MV-4-11 (cell line): ENCODE measurements around the gene VCL.
A peak's percentile ranks its signal among the peaks of the same experiment; 100 is the strongest.
"Not testable (repeated sequence)": the region's sequence is repeated elsewhere in the genome, so short reads cannot be mapped to it uniquely, and the experiment has no call there.

Source experiments
- DNase-seq: peaks from one replicate; lab custom pipeline; 2025; lab: John Stamatoyannopoulos, UW

The VCL gene

DNA sequence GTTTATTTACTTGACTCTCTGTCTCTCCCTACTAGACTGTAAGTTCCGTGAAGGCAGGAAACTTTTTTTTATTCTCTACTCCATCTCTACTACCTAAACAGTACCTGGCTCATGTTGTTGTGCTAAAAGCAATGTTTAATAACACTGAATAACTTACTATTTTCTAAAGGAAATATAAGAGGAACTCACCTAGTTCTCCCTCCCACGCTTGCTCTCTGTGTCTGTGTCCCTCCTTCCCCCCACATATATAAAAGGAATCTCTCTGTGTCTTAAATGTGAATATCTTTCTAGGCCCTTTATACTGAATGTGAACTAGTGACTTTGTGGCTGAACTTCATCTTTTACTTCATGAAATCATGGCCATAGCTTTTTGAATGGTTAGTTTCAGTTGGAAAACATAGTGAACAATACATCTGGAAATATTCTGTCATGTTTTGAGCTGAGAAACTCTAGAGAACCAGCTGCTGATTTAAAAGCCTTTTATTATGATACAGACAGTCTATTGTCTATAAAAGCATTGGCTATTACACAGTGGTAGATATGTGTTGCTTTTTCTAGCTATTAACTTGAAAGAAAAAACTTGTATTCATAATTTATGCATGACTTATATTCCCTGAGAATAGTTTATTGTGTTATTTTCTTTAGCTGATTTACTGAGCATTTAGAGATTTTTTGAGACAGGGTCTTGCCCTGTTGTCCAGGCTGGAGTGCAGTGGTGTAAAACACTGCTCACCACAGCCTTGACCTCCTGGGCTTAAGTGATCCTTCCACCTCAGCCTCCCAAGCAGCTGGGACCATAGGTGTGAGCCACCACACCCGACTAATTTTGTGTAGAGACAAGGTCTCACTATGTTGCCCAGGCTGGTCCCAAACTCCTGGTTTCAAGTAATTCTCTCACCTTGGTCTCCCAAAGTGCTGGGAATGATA, 42.5 kb downstream of the VCL start:
- DNase-seq: no peak

DNA sequence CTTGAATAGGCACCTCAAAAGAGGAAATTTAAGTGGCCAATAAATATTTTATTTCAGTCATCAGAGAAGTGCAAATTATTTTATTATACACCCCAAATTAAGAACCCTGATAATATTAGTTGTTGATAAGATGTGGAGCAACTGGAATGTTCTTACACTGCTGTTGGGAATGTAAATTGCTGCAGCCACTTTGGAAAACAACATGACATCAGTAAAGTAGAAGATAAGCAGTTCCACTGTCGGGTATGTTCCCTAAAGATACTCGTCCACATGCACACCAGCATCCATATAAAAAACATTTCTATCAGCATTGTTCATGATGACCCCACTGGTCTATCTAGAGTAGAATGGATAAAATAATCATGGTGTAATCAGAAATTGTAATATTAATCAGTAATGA, 46.5 kb downstream of the VCL start:
- DNase-seq: no peak

DNA sequence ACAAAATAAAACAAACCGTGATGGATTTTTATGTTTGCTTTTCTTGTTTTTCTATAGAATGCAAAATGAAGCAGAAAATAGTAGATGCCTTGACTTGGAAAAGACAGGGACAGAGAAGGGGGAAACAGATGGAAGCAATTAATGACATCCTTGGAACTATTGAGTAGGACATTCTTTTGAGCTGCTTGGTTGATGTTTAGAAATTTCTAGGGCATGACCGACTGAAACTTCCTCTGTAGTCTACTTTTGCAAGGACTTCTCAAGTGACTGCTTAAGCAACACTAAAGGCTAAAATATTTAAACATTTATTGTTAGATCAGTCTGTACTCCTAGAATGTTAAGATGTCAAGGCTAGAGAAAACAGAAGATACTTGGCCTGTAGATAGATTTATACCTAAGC, 49.4 kb downstream of the VCL start:
- DNase-seq: peak; percentile 55

DNA sequence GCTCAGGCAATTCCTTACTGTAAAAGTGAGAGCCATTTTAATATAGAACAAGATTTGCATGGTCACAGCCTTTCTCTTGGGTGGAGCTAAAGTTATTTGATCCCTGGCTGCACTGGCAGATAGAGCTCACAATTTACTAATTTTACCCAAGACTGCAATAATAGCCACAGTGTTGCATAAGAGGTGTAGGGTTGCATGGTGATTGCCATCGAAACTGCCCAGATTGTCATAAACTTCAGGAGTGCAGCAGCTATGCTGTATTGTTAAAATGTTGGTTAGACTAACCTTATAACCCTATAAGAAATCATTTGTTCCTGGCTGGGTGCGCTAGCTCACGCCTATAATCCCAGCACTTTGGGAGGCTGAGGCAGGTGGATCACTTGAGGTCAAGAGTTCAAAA, 50.0 kb downstream of the VCL start:
- DNase-seq: peak; percentile 92

DNA sequence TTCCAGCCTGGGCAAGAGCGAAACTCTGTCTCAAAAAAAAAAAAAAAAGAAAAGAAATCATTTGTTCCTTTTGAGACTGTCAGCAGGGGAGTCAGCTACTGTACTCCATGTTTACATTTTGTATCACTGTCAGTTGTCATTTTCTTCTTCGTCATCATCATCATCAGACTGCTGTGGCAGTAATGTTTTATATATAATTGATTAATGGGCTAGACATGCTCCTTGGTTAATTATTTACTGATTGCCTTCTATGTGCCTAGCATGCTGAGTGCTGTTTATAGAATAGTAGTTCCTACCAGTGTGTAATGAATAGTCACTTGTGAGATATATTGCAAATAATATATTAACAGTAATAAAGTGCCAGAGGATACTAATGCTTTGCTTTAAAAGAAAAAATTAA, 50.5 kb downstream of the VCL start:
- no peak for DNase-seq

DNA sequence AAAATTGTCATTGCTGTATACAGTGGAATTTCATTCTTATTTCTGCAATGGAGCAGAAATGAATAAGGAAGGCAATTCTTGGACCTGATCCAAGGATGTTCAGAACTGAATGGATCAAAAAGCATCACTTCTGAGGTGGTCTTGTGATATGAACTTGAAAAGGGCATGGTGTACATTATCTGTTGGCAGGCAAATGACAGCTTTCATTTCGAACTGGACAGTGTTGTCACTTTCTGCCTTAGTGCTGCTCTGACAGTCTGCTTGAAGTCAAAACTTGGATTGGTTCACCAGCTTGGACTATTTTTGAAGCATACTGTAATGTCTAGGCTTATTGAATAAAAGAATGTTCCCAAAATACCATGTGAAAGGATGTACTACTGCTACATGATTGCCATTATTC, 52.0 kb downstream of the VCL start:
- DNase-seq: no peak

DNA sequence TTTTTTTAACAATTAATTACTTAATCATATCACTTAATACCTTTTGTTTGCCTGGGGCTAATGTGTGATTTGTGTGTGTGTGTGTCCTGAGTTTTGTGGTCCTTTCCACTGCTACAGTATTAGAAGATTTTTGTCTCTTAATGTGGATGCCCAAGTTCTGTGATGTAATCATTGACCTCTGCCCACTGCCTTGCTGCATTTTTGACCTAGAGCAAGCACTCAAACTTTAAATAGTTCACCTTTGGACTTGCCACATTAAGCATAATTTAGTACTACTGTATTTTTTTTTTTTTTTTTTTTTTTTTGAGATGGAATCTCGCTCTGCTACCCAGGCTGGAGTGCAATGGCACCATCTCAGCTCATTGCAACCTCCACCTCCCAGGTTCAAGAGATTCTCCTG, 52.7 kb downstream of the VCL start:
- DNase-seq: no peak

DNA sequence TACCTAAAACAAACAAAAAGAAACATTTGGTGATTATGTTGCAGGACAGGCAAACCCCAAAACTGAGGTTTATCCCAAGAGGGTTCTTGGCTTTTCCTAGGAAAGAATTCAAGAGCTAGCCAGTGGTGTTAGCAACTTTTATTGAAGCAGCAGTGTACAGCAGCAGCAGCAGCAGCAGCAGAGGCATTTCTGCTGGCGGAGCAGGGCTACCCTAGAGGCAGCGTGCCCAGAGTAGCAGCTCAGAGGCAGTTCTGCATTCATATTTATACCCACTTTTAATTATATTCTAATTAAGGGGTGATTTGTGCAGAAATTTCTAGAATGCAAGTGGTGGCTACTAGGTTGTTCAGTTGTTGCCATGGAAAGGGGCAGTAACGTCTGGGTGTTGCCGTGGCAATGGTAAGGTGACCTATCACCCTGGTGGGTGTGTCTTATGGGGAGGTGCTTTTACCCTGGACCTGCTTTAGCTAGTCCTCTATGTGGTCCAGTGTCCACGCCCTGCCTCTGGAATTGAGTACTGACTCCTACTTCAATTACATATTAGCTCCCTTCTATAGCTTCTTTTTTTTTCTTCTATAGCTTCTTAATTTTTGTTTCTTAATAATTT, 53.9 kb downstream of the VCL start:
- DNase-seq: no peak

DNA sequence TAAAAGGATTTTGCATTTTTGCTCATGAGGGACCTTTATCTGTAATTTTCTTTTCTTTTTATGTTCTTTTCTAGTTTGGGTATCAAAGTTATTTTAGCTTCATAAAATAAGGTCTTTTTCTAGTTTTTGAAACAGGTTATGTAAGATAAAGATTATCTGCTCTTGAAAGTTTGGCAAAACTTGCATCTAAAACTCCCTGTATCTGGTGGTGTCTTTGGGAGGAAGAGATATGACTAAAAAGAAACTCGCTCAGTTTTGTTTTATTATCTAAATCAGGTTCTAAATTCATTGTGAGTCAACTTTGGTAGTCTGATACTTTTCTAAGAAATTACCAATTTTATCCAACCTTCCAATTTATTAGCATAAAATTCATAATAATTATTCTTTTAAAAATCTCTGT, 55.1 kb downstream of the VCL start:
- DNase-seq: no peak

DNA sequence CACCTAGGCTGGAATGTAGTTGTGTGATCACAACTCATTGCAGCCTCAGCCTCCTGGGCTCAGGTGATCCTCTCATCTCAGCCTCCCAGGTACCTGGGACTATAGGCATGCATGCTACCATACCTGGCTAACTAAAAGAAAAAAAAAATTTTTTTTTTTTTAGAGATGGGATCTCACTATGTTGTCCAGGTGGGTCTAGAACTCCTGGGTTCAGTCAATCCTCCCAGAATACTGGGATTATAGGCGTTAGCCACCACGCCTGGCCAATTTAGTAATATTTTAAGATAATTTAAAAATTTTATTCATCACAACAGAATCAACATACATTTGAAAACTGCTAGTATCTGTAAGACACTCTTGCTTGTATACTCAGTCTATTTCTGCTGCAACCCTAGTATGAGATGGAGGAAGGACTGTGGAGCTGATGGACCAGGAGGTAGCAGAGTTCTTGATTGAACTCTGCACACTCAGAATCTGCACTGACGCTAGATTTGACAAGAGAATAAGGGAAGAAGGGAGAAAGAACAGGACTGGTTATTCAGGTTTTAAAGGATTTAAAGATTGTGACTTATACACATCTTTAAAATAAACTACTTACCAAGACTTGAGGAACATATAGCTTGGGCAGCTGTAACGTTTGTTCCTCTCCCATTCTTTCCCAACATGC, 57.6 kb downstream of the VCL start:
- no peak for DNase-seq

DNA sequence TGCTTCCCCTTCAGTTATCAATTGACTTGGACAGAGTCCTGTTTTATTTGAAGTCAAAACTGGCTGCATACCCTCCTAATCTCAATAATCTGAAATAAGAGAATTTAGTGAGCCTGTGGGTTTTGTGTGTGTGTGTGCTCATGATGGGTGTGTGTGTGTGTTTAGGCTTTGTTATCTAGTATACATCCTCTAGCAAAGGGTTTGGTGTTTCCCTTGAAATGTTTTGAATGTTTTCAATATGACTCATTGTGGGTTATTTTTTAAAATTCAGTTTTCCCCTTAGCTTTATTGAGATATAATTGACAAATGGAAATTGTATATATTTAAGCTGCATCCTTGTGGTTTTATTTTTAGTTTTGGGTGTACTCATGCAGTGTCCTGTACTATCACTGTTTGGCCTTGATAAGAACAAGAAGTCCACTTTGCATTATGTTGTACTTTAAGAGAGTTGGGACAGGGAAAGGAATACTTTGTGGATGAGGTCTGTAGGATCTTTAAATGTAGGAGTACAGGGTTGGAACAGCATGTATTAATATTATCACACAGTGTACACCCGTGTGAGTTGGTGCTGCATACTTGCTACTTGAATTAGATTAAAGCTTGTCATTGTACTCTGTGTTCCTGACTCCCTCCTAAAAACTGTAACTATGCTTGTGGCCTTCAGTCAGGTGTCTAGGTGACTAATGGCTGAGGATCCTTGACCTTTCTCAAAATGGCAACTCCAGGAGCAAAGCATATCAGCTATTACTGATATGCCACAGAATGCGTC, 58.3 kb downstream of the VCL start:
- DNase-seq: peak; percentile 61

DNA sequence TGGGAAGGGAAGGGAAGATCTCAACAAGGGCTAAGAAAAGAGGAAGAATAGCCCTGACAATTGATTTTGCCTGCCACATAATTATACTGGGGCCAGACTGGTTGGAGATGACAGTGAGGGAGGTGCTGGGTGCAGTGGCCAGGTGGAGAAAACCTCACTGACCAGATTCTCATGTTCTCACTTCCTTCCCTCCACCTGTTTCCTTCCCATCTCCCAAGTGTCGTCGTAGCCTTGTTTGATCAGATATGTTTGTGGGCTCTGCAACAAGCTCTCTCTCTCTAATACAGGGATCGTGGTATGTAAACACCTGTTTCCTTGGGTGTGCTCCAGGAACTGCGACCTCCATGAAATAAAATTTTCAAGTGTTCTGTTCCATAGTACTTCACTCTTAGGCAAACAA, 60.2 kb downstream of the VCL start:
- peak; percentile 41 for DNase-seq

DNA sequence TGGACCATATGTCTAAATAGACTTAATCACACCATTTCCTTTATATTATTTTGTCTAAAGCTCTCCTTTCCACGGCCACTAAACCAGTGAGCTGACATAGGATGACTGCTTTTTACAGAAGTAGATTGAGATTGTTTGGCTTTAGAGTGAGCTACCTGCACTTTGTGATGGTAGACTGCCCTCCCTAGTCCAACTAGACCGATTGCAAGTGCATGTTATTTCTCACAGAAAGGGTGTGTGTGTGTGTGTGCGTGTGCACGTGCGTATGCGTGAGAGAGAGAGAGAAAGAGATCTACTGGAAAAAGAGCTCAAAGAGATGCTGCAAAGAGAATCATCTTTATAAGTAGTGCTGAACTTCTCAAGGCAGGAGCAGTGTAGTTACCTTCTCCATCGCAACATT, 60.7 kb downstream of the VCL start:
- peak; percentile 57 for DNase-seq

DNA sequence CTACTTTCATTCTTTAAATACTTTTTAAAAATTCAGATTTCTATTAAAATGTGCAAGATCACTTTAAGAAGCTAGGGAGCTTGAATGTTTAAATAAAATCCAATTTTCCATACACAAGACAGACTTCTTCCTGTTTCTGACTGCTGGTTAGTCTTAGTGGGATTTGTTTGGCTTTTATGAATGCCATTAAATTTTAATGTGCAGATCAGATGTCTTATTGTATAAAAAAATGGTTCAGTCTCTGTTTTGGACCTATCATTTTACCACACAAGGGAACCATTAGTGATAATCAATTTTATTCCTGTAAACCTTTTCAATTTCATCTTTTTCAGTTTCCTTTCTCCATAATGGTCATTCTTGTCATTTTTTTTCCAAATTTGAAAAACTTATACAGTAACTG, 63.2 kb downstream of the VCL start:
- DNase-seq: no peak

DNA sequence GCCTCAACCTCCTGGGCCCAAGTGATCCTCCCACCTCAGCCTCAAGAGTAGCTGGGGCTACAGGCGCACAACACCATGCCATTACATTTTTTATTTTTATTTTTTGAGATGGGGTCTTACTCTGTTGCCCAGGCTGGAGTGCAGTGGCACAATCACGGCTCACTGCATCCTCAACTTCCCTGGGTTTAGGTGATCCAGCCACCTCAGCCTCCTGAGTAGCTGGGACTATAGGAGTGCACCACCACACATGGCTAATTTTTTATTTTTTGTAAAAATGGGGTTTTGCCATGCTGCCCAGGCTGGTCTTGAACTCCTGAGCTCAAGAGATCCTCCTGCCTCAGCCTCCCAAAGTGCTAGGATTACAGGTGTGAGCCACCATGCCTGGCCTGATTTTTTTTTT, 64.1 kb downstream of the VCL start:
- not testable (repeated sequence) for DNase-seq

DNA sequence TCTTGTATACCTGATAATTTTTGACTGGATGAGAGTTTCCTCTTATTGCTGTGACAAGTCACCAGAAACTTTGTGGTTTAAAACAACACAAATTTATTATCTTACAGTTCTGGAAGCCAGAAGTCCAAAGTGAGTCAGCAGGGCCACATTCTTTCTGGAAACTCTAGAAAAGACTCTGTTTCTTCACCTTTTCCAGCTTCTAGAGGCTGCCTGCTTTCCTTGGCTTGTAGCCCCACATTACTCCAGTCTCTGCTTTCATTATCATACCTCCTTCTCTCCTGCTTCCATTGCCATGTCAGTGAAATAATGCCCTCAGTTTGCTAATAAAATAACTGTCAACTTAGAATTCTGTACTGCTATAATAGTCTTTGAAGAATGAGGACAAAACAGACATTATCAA, 65.3 kb downstream of the VCL start:
- DNase-seq: no peak

DNA sequence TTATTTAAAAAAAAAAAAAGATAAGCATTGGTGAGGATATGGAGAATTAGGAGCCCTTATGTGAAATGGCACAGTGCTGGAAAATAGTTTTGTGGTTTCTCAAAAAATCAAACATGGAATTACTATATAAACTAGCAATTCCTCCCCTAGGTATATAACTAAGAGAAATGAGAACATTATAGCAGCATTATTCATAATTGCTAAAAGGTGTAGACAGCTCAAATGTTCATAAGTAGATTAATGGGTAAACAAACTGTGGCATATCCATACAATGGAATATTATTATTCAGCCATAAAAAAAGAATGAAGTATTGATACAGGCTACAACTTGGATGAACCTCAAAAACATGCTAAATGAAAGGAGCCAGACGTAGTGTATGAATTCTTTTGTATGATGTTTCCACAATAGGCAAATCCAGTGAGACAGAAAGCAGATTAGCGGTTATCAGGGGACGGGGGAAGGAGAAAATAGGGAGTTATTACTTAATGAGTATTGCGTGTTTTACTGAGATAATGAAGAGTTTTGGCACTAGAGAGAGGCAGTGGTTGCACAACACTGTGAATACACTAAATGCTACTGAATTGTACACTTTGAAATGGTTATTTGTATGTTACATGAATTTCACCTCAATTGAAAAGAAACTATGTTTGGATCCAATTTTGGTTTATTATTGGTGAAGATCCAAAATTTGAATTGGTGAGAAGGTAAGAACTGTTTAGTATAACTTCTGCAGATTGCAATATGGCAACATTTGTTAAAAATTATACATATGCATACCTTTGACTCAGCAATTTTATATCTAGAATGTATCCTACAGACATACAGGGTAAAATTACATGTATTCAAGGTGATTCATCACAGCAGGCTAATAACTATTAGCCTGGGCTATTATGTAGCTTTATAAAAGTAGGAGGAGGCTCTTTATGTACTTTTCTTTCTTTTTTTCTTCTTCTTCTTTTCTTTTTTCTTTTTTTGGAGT, 69.7 kb downstream of the VCL start:
- no peak for DNase-seq

DNA sequence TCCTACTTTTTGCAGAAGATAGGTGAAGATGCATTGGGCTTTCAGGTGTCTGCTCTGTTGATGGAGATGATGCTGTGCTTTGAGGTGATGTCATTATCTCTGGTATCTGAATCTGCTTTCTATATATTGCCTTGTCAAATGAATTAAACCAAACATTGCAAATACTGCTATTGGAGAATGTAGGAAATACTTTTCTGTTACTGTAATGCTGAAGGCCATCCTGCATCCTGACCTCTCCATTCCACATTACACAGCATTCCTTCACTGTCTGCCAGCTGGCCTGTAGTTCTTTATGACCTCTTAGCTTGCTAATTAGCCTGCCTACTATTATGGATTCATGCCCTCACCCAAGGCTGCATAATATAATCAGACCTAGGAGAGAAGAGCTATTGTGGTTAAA, 73.2 kb downstream of the VCL start:
- no peak for DNase-seq

DNA sequence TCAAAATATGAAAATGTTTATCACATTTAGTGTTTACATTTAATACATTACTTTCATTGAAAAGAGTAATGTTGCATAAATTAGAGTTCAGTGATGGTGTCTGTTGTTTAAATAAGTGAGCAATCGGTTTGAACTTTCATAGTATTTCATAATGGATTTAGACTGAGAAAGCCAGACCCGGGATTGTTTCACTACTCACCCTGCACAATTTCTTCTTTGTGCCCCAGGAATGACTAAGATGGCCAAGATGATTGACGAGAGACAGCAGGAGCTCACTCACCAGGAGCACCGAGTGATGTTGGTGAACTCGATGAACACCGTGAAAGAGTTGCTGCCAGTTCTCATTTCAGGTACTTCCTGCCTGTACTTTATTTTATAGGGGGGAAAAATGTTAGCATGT, 74.6 kb downstream of the VCL start:
- DNase-seq: no peak

DNA sequence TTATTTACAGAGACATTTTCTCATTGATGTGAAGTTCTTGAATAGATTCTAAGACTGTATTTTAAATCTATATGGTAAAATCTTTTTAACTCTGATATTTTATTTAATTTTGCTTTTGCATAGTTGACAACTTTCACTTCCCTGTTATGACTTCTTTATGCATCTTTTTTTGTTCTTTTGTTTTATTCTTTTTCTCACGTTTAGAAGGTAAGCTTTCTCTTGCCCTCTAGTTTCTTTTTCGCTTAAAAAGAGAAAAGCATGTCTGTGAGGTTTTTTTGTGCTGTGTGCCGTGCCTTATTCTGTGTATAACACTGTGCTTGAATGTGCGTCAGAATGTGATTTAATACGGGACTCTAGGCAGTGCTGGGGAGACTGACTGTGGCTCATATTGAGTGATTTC, 78.0 kb downstream of the VCL start:
- DNase-seq: no peak

DNA sequence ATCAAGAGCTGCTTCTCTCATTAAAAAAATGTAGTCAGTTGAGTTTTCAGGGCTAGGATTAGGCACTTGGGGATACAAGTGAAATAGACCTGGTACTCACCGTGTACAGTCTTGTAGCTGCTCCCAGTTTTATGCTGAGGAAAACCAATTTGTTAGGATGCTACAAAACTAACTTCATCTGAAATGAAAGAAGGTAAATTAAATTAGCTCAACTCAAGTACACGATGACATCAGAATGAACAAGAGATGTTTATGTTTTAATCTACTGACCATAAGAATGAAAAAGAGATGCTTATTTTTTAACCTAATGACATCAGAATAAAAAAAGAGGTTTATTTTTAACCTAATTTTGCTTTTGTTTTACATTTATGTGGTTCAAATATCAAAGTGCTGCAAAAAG, 79.0 kb downstream of the VCL start:
- DNase-seq: no peak
